GM18511 (cell line): Measurements from ENCODE around the gene PET100.

Experiments used
- ATAC-seq: cut with Tn5 transposase; IDR thresholded peaks from one replicate; pipeline ENCODE4 v1.9.1; 2021; ENCODE audit warnings: mild to moderate bottlenecking, moderate library complexity; ENCODE audit not compliant: unreplicated experiment

PET100 gene

DNA sequence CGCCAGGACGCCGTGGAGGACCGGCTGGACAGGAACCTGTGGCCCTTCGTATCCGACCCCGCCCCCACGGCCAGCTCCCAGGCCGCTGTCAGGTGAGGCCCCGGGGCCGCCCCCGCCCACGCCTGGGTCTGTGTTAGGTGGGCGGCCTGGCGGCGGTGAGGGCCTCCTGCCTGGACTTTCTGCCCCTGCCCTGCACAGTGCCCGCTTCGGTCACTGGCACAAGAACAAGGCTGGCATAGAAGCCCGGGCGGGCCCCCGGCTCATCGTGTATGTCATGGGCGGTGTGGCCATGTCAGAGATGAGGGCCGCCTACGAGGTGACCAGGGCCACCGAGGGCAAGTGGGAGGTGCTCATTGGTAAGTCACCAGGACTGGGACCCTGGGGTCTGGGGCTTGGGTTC is 17.6 kb downstream of the PET100 start:
- no peak for ATAC-seq

DNA sequence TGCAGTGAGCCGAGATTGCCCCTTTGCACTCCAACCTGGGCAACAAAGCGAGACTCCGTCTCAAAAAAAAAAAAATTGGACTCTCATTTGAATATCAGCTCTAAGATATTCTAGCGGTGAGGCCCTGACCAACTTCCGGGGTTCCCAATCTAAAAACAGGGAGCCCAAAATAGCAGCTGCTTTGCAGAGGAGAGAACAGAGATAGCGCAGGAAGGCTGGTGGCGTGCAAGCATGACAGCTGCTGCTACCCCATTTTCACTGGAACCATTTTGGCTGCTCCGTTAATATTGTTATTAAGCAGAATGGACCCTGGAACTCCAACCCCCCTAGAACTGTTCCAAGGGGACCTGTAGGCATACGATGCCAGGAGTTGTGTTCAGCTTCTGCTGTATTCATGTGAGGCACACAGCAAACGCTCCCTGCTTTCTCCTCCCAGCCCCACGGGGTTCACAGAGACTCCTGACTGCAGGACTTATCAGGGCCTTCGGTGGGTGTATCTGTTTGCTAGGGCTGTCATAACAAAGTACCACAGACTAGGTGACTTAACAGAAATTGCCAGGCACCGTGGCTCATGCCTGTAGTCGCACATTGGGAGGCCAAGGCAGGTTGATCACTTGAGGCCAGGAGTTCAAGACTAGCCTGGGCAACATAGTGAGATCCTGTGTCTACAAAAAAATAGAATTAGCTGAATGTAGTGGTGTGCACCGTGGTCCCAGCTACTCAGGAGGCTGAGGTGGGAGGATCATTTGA is 18.8 kb downstream of the PET100 start:
- no peak for ATAC-seq

DNA sequence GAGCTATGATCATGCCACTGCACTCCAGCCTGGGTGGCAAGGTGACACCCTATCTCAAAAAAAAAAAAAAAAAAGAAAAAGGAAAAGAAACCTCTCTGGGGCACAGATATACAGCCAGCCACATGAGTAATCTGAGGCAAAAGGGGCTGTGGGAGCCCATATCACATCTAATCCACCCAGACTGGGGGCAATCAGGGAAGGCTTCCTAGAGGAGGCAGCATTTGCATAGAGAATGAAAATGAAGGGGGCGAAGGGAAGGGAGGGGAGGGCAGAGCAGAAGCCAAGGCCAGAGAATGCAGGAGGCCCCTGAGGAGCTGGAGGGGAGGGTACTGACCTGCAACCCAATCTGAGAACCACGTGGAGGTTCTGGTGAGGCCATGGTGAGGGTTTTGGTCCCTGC is 20.6 kb downstream of the PET100 start:
- no peak for ATAC-seq

DNA sequence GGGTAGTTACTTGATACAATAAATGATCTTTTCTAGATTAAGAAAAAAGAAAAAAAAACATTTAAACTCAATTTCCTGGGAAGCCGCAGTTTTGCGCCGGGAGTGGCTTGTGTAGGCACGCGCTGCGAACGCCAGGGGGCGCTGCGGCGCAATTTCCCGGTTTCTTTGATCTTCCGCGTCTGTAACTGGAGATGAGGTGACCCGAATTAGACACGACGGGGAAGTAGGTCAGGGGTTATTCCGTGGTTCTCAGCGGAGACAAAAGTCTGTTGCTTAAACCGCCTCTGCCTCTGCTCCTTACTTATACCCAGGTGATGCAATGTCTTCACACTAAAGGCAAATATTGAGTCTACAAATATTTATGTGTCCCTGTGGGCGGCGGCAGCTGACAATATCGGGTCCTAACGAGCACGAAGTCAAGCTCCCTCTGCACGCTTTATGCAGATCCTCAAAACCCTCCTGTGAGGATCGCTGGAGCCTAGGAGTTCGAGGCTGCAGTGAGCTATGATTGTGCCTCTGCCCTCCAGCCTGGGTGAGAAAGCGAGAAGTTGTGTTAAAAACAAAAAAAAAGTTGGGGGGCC is 22.6 kb downstream of the PET100 start:
- ATAC-seq, result no peak

DNA sequence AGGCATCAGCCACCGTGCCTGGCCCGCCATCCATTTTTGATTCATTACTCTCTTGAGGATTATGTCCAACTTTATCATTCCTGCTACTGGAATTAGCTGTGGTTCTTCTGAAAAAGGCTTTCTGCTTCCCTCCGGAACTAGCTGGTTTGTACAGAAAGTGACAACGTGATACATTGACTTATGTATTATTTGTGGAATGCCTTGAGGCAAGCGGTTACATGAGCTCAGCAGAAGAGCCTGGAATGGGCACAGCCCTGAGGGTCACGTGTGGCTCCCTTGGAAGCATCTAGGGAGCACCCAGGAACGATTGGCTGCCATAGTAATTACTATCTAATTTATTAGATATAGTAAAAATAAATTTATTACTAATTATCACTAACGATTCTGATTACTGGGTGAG is 24.8 kb downstream of the PET100 start:
- no peak for ATAC-seq

DNA sequence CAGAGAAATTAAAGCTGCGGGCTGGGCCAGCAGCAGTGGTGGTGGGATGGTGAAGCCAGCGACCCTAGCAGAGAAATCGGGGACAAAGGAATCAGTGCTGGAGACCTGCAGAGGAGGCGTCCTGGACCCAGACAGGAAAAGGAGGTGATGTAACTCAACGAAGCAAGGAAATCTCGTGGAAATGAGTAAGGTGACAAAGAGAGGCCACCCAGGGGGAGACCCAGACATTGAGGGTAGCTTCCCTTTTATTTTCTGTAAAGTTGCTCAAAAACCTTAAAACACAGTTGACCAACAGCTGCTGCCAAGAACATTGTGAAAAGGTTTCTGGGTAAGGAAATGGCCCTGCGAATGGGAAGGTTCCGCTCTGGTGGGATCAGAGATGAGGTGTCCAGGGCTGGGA is 26.0 kb downstream of the PET100 start:
- no peak for ATAC-seq

DNA sequence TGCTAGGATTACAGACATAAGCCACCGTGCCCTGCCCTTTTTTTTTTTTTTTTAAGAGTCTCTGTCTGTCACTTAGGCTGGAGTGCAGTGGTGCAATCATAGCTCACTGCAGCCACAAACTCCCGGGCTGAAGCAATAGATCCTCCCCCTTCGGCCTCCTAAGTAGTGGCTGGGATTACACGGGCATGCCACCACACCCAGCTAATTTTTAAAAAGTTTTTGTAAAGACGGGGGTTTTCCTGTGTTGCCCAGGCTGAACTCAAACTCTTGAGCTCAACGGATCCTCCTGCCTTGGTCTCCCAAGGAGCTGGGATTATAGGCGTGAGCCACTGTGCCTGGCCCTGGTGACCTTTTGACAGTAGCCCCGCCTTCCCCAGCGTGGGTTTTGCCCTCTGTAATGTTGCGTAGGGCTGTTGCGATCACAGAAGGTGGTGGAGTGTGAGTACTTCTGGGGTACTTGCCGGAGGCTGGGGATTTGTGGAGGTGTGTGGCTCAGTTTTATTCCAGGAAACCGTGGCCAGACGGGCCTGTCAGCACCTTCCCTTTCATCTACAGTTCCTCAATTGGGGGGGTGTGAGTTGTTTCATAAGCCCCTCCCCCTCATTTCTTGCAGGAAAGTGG is 27.6 kb downstream of the PET100 start:
- no peak for ATAC-seq

DNA sequence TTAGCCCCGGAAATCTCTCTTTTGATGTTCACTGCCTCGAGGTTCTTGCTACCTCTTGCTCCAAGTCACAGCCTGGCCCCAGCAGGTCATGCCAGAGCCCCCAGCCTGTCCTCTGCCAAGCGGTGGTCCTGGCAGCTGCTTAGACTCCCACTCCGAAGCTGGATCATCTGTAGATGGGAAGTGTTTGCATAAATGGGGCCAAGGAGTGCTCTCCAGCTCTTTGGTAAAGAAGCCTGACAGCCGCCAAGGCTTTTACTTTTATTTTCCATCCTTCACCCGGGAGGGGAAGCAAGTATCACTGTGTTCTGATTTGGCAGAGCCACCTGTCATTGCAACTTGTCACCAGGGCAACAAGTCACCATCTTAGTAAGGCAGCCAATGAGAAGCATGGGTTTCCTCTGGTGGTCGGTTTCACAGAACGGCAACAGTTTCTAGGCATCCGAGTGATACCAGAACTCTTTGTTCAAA is 28.7 kb downstream of the PET100 start:
- ATAC-seq, result peak; percentile 72

DNA sequence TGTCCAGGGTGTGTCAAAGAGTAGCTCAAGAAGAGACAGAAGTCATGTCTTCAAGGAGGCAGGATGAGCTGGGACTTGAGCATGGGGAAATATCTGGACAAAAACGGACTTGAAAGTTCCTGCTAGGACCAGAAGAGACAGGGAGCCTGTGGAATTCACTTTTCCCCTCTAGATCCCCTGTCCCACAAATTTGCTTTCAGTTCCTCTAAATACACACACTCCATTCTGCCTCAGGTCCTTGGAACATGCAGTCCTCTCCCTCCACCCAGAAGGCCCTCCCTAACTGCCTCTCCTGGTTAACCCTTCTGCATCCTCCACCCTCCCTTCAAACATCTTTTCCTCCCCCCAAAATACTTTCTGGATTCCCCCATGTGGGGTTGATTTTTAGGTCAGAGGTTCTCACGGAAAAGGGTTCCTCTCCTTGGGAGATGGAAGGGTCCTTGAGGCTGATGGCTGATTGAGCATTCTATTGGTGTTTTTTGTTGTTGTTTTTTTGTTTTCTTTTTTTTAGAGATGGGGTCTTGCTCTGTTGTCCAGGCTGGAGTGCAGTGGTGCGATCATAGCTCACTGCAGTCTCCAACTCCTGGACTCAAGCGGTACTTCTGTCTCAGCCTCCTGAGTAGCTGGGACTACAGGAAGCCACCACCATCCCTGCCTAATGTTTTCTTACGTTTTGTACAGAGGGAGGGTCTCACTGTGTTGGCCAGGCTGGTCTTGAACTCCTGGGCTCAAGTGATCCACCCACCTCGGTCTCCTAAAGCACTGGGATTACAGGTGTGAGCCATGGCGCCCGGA is 32.3 kb downstream of the PET100 start:
- no peak for ATAC-seq

DNA sequence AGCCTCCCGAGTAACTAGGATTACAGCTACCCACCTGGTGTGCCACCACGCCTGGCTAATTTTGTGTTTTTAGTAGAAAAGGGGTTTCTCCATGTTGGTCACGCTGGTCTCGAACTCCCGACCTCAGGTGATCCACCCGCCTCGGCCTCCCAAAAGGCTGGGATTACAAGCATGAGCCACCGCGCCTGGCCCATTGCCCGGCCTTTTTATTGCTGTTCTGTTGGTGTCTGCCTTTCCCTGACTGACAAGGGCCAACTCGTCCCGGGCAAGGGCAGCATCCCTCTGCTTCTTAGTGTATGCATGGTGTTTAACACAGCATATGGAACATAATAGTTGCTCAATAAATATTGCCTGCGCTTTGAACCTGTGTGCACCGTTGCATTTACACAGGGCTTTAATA is 33.1 kb downstream of the PET100 start:
- no peak for ATAC-seq

DNA sequence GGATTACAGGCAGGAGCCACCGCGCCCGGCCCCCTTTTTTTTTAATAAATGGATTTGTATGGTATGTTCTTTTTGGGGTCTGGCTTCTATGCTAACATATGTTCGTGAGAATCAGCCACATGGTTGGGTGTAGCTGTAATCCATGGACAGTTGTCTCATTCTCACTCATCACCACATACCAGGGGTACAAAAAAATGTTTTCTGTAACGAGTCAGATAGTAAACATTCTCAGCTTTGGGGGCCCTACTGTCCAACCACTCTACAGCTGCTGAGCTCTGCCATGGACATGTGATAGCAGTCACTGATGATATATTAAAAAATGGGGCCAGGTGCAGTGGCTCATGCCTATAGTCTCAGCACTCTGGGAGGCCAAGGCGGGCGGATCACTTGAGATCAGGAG is 34.1 kb downstream of the PET100 start:
- no peak for ATAC-seq

DNA sequence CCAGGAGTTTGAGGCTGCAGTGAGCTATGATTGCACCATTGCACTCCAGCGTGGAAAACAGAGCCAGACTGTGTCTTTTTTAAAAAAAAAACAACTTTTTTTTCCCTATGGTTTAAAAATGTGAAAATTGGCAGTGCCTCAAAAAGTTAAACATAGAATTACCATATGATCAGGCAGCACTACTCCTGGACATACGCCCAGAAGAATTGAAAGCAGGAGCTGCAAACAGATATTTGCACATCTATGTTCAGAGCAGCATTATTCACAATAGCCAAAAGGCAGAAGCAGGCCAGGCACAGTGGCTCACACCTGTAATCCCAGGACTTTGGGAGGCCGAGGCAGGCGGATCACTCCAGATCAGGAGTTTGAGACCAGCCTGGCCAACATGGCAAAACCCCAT is 35.5 kb downstream of the PET100 start:
- no peak for ATAC-seq

DNA sequence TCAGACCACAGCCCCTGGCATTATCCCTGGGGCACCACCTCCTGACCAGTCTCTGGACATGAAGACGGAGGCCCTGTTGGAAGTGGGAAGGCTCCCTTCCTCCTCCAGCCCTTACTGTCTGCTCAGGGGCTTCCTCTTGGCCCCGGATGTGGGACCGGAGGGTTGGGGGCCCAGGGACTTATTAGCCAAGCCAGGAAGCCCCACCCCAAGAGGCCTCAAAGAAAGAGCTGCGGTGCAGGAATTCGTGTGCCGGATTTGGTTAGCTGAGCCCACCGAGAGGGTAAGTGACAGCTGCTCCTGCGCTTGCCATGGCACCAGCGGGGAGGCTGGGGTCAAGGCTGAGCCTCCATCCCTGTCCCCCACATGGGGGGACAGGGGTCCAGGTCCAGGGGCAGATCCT is 39.2 kb downstream of the PET100 start, which contains the start of gene RETN:
Gene RETN, plus strand, starts transcription at position 208 of the 400 bp plus-strand sequence. CDS start 278 bp downstream, outside the sequence.
- ATAC-seq, result no peak

DNA sequence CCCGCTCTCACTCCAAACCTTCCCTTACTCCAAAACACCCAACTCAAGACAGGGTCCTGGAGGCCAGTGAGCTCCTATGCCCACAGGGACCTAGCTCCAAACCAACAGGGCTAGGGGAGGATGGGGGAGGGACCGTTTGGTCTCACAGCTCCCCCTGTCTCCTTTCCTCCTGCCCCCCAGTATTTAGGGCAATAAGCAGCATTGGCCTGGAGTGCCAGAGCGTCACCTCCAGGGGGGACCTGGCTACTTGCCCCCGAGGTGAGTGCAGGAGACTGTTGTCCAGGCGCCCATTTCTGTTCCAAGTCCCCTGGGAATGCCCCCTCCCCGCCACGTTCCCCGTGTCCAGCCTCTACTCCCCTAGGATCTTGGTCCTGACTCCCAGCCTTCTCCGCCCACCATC is 40.0 kb downstream of the PET100 start:
- ATAC-seq, result no peak

DNA sequence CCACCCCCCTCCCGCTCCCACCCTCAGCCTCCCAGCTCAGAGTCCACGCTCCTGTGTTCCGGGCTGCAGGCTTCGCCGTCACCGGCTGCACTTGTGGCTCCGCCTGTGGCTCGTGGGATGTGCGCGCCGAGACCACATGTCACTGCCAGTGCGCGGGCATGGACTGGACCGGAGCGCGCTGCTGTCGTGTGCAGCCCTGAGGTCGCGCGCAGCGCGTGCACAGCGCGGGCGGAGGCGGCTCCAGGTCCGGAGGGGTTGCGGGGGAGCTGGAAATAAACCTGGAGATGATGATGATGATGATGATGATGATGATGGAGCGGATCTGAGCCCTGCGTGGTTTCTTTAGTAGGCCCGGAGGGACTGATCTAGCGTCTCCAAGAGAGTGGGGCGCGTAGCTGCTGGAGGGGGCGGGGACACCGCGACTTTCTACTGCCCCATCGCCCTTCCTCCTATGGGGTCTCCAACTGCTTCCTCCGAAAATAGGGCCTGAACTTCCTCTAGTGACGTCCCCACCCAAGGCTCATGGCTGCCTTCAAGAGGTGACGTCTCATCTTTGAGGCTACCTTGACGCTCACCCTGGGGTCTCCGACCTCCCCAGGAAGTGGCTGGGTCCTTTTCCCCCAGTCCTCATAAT is 40.7 kb downstream of the PET100 start:
- ATAC-seq, result no peak

DNA sequence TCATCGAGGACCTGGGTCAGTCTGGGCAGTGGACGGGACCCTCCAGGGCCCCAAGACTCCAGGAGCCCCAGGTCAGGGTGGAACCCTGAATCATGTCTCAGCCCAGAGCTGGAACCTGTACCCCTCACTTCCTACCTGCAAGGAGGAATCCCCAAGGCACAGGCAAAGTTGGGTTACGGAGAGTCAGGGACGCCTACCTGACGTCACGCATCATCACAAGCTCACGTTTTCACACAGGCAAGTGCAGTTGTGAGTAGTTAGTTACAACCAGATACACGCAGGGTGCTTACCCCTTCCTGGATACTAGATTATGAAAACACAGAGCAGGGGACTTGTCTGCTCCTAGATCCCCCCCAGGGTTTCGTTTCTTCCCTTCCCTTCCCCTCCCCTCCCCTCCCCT is 41.2 kb downstream of the PET100 start:
- no peak for ATAC-seq

DNA sequence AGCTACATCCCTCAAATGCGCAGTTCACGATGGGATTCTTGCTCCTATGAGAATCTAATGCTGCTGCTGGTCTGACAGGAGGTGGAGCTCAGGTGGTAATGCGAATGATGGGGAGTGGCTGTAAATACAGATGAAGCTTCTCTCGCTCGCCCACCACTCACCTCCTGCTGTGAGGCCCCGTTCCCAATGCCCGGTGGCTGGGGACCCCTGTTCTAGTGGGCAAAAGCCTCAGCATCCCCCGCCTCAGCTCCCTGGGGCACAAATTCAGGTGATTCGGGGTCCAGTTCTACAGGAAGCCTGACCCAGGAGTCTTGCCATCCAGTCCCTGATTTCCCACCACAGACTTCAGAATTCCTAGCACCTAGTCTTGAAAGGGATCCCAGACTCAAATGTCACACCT is 42.9 kb downstream of the PET100 start:
- ATAC-seq, result no peak

DNA sequence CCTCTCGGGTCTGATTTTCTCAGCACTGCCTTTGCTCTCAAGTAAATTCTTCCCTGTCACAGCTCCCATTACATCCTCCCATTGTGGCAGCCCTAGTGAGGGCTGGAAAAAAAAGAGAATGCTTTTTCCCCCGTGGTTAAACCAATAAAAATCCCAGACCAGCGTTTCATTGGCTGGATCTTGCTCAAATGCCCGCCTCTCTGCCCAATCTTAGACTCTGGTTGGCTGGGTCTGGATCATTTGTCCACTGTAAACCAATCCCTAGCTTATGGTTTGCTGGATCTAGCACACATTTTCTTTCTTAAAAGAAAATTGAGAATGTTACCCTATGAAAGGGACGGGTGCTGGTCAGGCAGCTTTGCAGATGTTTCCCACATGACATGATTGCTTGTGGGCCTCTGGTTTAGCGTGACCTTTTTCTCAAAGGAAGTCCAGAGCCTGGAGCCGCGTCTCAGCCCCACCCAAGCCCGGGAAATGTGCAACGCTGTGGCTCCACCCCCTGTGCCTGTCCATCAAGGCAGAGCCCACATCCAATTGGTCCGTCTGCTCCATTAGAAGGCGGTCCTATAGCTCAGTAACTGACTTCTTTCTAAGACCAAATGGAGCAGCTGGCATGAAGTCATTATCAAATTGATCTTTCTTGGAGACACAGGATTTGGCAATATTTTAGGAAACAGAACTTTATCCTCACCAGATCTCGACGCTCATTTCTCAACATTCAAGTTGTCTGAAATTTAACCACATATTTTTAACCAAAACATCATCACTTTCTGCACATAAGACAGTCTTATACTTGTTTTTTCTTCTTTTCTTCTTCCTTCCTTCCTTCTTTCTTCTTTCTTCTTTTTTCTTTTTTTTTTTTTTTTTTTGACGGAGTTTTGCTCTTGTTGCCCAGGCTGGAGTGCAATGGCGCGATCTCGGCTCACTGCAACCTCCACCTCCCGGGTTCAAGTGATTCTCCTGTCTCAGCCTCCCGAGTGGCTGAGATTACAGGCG is 44.7 kb downstream of the PET100 start:
- no peak for ATAC-seq

DNA sequence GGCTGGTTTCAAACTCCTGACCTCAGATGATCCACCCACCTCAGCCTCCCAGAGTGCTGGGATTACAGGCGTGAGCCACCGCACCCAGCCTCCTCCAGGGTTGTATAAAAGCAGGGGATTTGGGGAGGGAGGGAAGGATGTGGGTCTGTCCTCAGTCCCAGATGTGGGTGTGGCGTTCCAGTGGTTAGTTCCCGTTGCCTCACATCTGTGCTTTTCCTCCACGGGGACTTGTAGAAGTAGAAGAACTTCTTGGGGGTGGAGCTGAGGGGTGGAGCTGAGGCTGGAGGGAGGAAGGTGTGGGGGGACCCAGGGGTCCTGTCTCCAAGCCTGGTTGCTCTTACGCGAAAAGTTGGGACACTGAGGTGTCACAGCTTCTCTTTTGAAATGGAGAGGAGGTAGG is 46.8 kb downstream of the PET100 start:
- no peak for ATAC-seq

DNA sequence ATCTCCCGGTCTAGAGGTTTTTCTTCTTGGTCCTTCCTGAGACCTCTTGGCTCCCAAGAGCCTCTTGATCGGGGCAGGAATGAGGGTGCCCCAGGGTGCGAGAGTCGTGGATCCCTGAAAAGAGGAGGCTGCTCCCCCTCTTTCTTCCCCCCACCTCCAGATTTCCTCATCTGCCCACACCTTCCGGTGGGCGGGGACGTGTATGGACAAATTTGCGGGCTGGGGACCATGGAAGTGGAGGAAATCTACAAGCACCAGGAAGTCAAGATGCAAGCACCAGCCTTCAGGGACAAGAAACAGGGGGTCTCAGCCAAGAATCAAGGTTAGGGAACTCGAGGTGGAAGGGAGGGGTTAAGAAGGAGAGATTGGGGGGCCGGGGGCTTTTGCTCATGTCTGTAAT is 47.3 kb downstream of the PET100 start, which contains the start of gene MCEMP1:
Gene MCEMP1, plus strand, starts transcription at position 237 of the 400 bp plus-strand sequence. Its CDS starts 31 bp downstream, at position 268.
- no peak for ATAC-seq
